ENCODE results near the gene CIPC.

The CIPC gene

GRCh38 chr14:77063571-77064171, 34.4 kb upstream of the CIPC start:
- Histone ChIP-seq H3K4me3 (ENCODE audit: low read length) (no peak overlapping the region), H2AFZ (ENCODE audit: low read depth, low read length) (no peak overlapping the region), H3K9me3 (ENCODE audit: low read length) (no peaks in the 10 kb centered on the region), H3K4me1 (ENCODE audit: insufficient read depth, low read length) (peaks cover 27% of the 10 kb centered on the region), H3K36me3 (ENCODE audit: insufficient read depth, low read length) (no peaks in the 10 kb centered on the region), H3K27me3 (ENCODE audit: insufficient read depth, low read length) (no peaks in the 10 kb centered on the region)

GRCh38 chr14:77064521-77065178, 33.4 kb upstream of the CIPC start:
- Histone ChIP-seq H3K4me1 (ENCODE audit: insufficient read depth, low read length) (peaks cover 21% of the 10 kb centered on the region), H3K27me3 (ENCODE audit: insufficient read depth, low read length) (no peaks in the 10 kb centered on the region), H3K4me3 (ENCODE audit: low read length) (no peak overlapping the region), H3K36me3 (ENCODE audit: insufficient read depth, low read length) (no peaks in the 10 kb centered on the region), H2AFZ (ENCODE audit: low read depth, low read length) (no peak overlapping the region), H3K9me3 (ENCODE audit: low read length) (no peaks in the 10 kb centered on the region)

- no peak overlapping the region for H3K4me3 ChIP-seq (ENCODE audit: low read length)
- H3K27me3 ChIP-seq (ENCODE audit: insufficient read depth, low read length) = no peaks in the 10 kb centered on the region
- H2AFZ ChIP-seq (ENCODE audit: low read depth, low read length) = no peak overlapping the region
- no peaks in the 10 kb centered on the region for H3K36me3 ChIP-seq (ENCODE audit: insufficient read depth, low read length)
- H3K4me1 ChIP-seq (ENCODE audit: insufficient read depth, low read length) = peaks cover 22% of the 10 kb centered on the region
- no peaks in the 10 kb centered on the region for H3K9me3 ChIP-seq (ENCODE audit: low read length)
These were observed 32.0 kb upstream of the CIPC start for GRCh38 chr14:77065851-77066577.

- Histone ChIP-seq H3K27me3 (ENCODE audit: insufficient read depth, low read length) (no peaks in the 10 kb centered on the region), H3K4me3 (ENCODE audit: low read length) (no peak overlapping the region), H3K9me3 (ENCODE audit: low read length) (no peaks in the 10 kb centered on the region), H3K36me3 (ENCODE audit: insufficient read depth, low read length) (no peaks in the 10 kb centered on the region), H2AFZ (ENCODE audit: low read depth, low read length) (no peak overlapping the region), H3K4me1 (ENCODE audit: insufficient read depth, low read length) (peaks cover 22% of the 10 kb centered on the region)
These were observed 31.4 kb upstream of the CIPC start for GRCh38 chr14:77066578-77067172.

- H3K36me3 ChIP-seq (ENCODE audit: insufficient read depth, low read length) = no peaks in the 10 kb centered on the region
- H3K9me3 ChIP-seq (ENCODE audit: low read length) = no peaks in the 10 kb centered on the region
These were observed 30.2 kb upstream of the CIPC start for GRCh38 chr14:77067632-77068516.

GRCh38 chr14:77068517-77069200, 29.4 kb upstream of the CIPC start:
- no peak overlapping the region for H3K4me3 ChIP-seq (ENCODE audit: low read length)
- no peaks in the 10 kb centered on the region for H3K9me3 ChIP-seq (ENCODE audit: low read length)
- no peak overlapping the region for H2AFZ ChIP-seq (ENCODE audit: low read depth, low read length)
- no peaks in the 10 kb centered on the region for H3K36me3 ChIP-seq (ENCODE audit: insufficient read depth, low read length)
- H3K27me3 ChIP-seq (ENCODE audit: insufficient read depth, low read length) = no peaks in the 10 kb centered on the region
- H3K4me1 ChIP-seq (ENCODE audit: insufficient read depth, low read length) = peaks cover 22% of the 10 kb centered on the region

More at GRCh38 chr14:77067632-77068516, 30.2 kb upstream of the CIPC start:
- Histone ChIP-seq H3K27me3 (ENCODE audit: insufficient read depth, low read length) (no peaks in the 10 kb centered on the region), H3K4me1 (ENCODE audit: insufficient read depth, low read length) (peaks cover 22% of the 10 kb centered on the region), H2AFZ (ENCODE audit: low read depth, low read length) (no peak overlapping the region), H3K4me3 (ENCODE audit: low read length) (no peak overlapping the region)

- no peaks in the 10 kb centered on the region for H3K36me3 ChIP-seq (ENCODE audit: insufficient read depth, low read length)
- no peak overlapping the region for H3K4me3 ChIP-seq (ENCODE audit: low read length)
- no peak overlapping the region for H2AFZ ChIP-seq (ENCODE audit: low read depth, low read length)
- H3K9me3 ChIP-seq (ENCODE audit: low read length) = no peaks in the 10 kb centered on the region
- no peaks in the 10 kb centered on the region for H3K27me3 ChIP-seq (ENCODE audit: insufficient read depth, low read length)
- H3K4me1 ChIP-seq (ENCODE audit: insufficient read depth, low read length) = peaks cover 19% of the 10 kb centered on the region
These were observed 28.5 kb upstream of the CIPC start for GRCh38 chr14:77069551-77069950.

GRCh38 chr14:77071938-77072388, 26.1 kb upstream of the CIPC start:
- Histone ChIP-seq H3K36me3 (ENCODE audit: insufficient read depth, low read length) (no peaks in the 10 kb centered on the region), H3K4me3 (ENCODE audit: low read length) (no peak overlapping the region), H2AFZ (ENCODE audit: low read depth, low read length) (no peak overlapping the region), H3K4me1 (ENCODE audit: insufficient read depth, low read length) (peaks cover 25% of the 10 kb centered on the region), H3K9me3 (ENCODE audit: low read length) (no peaks in the 10 kb centered on the region), H3K27me3 (ENCODE audit: insufficient read depth, low read length) (no peaks in the 10 kb centered on the region)

GRCh38 chr14:77074969-77075368, 23.1 kb upstream of the CIPC start:
- H3K4me1 ChIP-seq (ENCODE audit: insufficient read depth, low read length) = peaks cover 20% of the 10 kb centered on the region
- no peaks in the 10 kb centered on the region for H3K36me3 ChIP-seq (ENCODE audit: insufficient read depth, low read length)
- peaks cover 3% of the 10 kb centered on the region for H3K9me3 ChIP-seq (ENCODE audit: low read length)
- no peak overlapping the region for H2AFZ ChIP-seq (ENCODE audit: low read depth, low read length)
- H3K27me3 ChIP-seq (ENCODE audit: insufficient read depth, low read length) = no peaks in the 10 kb centered on the region
- H3K4me3 ChIP-seq (ENCODE audit: low read length) = no peak overlapping the region

- Histone ChIP-seq H2AFZ (ENCODE audit: low read depth, low read length) (peak overlapping the region; percentile 82), H3K4me3 (ENCODE audit: low read length) (peak overlapping the region; percentile 33), H3K27me3 (ENCODE audit: insufficient read depth, low read length) (no peaks in the 10 kb centered on the region), H3K4me1 (ENCODE audit: insufficient read depth, low read length) (peaks cover 16% of the 10 kb centered on the region), H3K9me3 (ENCODE audit: low read length) (peaks cover 8% of the 10 kb centered on the region), H3K36me3 (ENCODE audit: insufficient read depth, low read length) (no peaks in the 10 kb centered on the region)
These were observed 21.9 kb upstream of the CIPC start for GRCh38 chr14:77076113-77076631.

- H3K36me3 ChIP-seq (ENCODE audit: insufficient read depth, low read length) = no peaks in the 10 kb centered on the region
- H3K4me3 ChIP-seq (ENCODE audit: low read length) = no peak overlapping the region
- no peak overlapping the region for H2AFZ ChIP-seq (ENCODE audit: low read depth, low read length)
- H3K9me3 ChIP-seq (ENCODE audit: low read length) = peaks cover 8% of the 10 kb centered on the region
- no peaks in the 10 kb centered on the region for H3K27me3 ChIP-seq (ENCODE audit: insufficient read depth, low read length)
- peaks cover 16% of the 10 kb centered on the region for H3K4me1 ChIP-seq (ENCODE audit: insufficient read depth, low read length)
These were observed 21.0 kb upstream of the CIPC start for GRCh38 chr14:77077040-77077439.

GRCh38 chr14:77082356-77082755, 15.7 kb upstream of the CIPC start:
- Histone ChIP-seq H3K4me3 (ENCODE audit: low read length) (no peak overlapping the region), H2AFZ (ENCODE audit: low read depth, low read length) (no peak overlapping the region), H3K4me1 (ENCODE audit: insufficient read depth, low read length) (peaks cover 35% of the 10 kb centered on the region), H3K36me3 (ENCODE audit: insufficient read depth, low read length) (no peaks in the 10 kb centered on the region), H3K27me3 (ENCODE audit: insufficient read depth, low read length) (no peaks in the 10 kb centered on the region), H3K9me3 (ENCODE audit: low read length) (peaks cover 8% of the 10 kb centered on the region)

All from neuron (in vitro differentiated cells).